Right hindlimb (tissue), 1 donor: Measurements from ENCODE around the gene ITPR2.
A peak's percentile ranks its signal among the peaks of the same experiment; 100 is the strongest.
"Not testable (repeated sequence)": the region's sequence is repeated elsewhere in the genome, so short reads cannot be mapped to it uniquely, and the experiment has no call there.

Experiments
- DNase-seq: peaks from one replicate; pipeline ENCODE4 v3.0.0-alpha.2; 2018

ITPR2 gene

GRCh38 chr12:26654623-26655022 is 178.4 kb downstream of the ITPR2 start:
- DNase-seq, result no peak

DNA sequence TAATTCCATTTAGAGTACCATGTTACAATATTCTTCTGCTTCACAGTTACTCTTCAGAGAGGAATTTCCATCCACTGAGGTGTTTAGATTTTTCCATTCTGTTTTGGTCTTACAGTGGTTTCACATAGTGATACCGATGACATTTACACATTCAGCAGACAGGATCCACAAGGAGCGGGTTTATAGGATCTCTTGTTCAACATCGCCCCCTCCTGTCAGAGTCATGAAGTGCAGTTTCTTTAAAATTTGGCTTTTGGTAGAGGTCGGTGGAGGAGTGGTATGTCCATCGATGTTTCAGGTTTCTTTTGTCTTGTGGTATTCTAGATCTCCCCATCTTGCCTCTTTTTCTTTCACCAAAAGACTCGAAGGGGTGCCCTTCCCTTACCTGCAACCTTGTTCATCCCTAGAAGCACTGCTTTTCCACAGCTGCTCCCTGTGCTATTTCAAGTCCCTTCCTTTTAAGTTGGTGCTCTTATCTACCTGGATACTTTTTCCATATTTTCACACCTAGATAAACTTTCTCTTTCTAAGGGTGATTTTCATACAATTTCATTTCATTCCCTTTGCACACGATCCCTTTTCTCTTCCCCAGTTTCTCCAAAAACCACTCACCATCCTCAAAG is 181.3 kb downstream of the ITPR2 start:
- peak; percentile 65 for DNase-seq

GRCh38 chr12:26651036-26651435 is 182.0 kb downstream of the ITPR2 start:
- DNase-seq, result no peak

DNA sequence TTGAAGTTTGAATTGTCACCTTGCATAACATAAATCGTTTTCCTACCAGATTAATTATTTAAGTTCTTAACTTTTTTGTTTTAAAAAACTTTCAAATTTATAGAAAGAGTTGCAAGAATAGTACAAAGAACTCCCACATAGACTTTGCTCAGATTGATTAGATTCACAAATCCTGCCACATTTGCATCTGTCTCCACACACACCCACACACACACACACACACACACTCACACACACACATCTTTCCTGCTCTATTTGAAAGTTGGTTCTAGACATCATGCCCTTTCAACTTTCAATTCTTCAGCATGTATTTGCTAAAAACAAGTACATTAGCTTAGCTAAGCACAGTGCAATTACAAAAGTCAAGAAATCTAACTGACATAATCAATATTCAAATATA is 184.0 kb downstream of the ITPR2 start:
- DNase-seq, result no peak

- DNase-seq, result no peak
Observed at GRCh38 chr12:26648584-26648983, 184.4 kb downstream of the ITPR2 start.

DNA sequence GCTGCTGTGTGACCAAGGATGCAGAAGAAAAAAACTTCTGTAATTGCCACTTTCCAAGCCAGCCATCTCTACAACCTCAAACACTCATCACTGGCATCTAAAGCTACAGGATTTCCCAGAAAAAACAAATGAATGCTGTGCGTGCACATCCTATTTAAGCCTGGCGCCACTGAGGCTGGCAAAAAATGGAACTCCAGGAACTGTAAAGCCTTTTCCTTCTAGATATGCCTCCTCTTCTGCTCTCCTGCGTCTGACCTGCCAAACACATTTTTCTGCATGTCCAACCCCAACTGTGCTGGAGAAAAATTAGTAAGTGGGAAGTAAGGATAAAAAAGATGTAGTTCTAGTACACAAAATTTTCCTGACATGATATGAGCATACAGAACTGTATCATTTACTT is 184.9 kb downstream of the ITPR2 start:
- DNase-seq, result no peak

DNA sequence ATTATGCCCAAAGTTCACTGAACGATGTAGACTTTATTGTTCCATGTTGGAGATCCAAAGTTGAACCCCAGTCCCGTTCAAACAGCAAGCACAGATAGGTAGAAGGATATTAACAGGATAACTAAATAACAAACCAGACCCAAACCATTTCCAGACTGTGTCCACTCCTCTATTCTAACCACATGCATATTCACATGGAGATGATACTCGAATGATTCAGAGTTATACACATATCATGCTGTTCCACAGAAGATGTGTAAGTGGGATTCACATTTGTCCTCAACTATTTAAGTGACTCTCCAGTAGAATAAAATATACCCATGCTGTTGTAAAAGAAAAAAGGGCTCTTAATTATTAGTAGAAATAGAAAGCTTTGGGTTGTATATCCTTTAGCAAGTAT is 185.9 kb downstream of the ITPR2 start:
- DNase-seq, result no peak

GRCh38 chr12:26646571-26646970 is 186.4 kb downstream of the ITPR2 start:
- no peak for DNase-seq

DNA sequence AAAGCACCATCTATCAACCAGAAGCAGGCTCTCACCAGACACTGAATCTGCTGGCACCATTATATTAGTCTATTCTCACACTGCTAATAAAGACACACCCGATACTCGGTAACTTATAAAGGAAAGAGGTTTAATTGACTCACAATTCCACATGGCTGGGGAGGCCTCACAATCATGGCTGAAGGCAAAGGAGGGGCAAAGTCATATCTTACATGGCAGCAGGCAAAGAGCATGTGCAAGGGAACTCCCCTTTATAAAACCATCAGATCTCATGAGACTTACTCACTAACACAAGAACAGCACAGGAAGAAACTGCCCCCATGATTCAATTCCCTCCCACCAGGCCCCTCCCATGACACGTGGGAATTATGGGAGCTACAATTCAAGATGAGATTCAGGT is 188.6 kb downstream of the ITPR2 start:
- not testable (repeated sequence) for DNase-seq

DNA sequence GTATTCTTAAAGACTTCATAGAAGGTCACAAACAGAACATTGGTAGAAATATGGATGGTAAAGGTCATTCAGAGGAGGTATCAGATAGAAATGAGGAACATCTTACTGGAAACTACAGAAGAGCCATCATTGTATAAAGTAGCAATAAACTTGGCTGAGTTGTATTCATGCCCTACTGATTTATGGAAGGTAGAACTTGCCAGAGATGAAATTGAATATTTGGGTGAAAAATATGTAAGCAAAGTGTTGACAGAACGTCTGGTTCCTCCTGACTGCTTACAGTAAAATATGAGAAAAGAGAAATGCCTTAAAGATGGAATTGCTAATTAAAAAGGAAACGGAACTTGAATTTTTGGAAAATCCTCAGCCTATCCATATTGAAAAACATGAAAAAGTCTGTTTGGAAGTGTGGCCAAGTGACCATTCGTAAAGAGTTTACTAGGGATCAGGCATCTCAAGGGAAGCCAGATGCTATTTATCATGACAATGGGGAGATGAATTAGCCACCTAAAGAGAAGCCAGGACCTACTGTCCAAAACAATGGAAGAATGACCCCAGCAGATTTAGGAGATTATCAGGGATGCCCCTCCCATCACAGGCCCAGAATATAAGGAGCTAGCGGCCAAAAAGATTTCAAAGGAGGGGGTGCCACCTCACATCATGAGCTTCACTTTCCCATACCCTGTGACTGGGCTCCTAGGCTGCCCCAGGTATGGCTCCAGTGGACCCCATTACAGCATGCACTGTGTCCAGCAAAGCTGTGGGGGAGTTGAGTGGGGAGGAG is 189.3 kb downstream of the ITPR2 start:
- DNase-seq, result no peak

GRCh38 chr12:26642361-26642760 is 190.6 kb downstream of the ITPR2 start:
- no peak for DNase-seq

- DNase-seq, result no peak
Observed at GRCh38 chr12:26636710-26637328, 196.2 kb downstream of the ITPR2 start.

GRCh38 chr12:26633591-26634210 is 199.3 kb downstream of the ITPR2 start:
- DNase-seq, result no peak

- DNase-seq, result no peak
Observed at GRCh38 chr12:26632756-26633155, 200.2 kb downstream of the ITPR2 start.

GRCh38 chr12:26631846-26632245 is 201.1 kb downstream of the ITPR2 start:
- DNase-seq, result no peak

DNA sequence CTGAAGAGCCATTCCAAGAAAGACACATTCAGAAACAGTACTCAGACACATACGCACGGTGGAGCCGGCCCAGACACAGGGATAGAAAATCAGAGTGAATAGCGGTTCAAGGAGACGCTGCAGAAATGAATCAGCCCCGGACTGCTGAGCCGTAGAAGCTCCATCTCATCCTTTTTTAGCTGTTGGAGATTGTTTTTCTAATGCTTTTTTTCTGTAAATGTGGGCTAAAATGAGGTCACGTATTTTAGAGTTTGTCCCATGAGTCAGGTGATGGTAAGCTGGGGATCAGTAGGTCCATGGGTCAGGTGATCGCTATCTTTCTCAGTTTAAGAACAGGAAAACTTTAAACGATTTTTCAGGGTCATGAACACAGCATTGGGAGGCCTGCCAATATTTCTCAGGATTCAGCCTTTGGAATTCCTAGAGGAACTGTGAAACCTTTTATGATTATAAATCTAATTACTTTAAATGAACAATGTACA is 202.4 kb downstream of the ITPR2 start:
- DNase-seq, result peak; percentile 41

- no peak for DNase-seq
Observed at GRCh38 chr12:26629864-26630263, 203.1 kb downstream of the ITPR2 start.

- DNase-seq, result no peak
Observed at GRCh38 chr12:26628234-26628633, 204.8 kb downstream of the ITPR2 start.

- DNase-seq, result no peak
Observed at GRCh38 chr12:26627335-26627734, 205.7 kb downstream of the ITPR2 start.

GRCh38 chr12:26623136-26623535 is 209.9 kb downstream of the ITPR2 start:
- no peak for DNase-seq

- DNase-seq, result no peak
Observed at GRCh38 chr12:26622601-26623000, 210.4 kb downstream of the ITPR2 start.

DNA sequence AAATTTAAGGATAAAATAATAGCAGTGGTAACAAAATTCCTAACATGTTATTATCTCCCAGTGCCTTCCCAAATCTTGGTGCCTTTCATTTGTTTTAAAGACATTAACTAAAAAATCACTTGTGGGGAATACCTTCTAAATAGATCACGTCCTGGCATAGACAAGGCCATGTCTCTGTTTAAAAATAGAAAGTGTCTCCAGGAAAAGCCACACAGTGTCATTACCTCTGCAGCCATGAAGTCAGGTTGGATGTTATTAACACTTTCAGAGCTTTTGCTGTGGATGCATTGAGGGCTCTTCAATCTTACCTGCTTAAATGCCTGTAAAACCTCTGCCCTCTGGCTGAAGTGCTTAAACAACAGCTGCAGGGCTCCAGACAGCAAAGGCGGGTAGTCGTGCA is 211.1 kb downstream of the ITPR2 start:
- no peak for DNase-seq

GRCh38 chr12:26620907-26621306 is 212.1 kb downstream of the ITPR2 start:
- no peak for DNase-seq

GRCh38 chr12:26617513-26617912 is 215.5 kb downstream of the ITPR2 start:
- DNase-seq, result no peak
